ENCODE data around the gene NQO1. TPM values are rescaled to one million over a fixed set of nuclear protein-coding genes. Genes with fewer than 3 reads are reported as not detected.

The NQO1 gene
- total and polyA plus RNA-seq, 10 donors: 9.2 to 70.6 (median 20.6) TPM

GRCh38 chr16:69707920-69708683 is 18.3 kb downstream of the NQO1 start:
- no peaks in the 10 kb centered on the region for H3K27me3 ChIP-seq (replicated peaks in 1 of 7)
- 84 to 94% (median 88%) methylated on average over 10 of the region's 10 CpGs for WGBS, 5 donors
- H3K27ac ChIP-seq: peak overlapping the region in 1 of 8 donors; percentile 0
- peaks cover 0 to 75% (median 7%) of the 10 kb centered on the region in 6 donors for H3K36me3 ChIP-seq
- no peaks in the 10 kb centered on the region for H3K9me3 ChIP-seq
- peaks cover 0 to 4% (median 0%) of the 10 kb centered on the region in 6 donors for H3K4me1 ChIP-seq
- H3K4me3 ChIP-seq: no peak overlapping the region
- no peak for TF ChIP-seq POLR2A (IDR thresholded peaks at IDR 0.05)
- TF ChIP-seq CTCF (IDR thresholded peaks at IDR 0.05 in 8 of 11, conservative IDR thresholded peaks at IDR 0.05 in 3 of 11): no peak
- TF ChIP-seq POLR2AphosphoS5 (IDR thresholded peaks at IDR 0.05): no peak
- no peak for DNase-seq
- intact Hi-C loops (cut with DNase I; ENCODE audit: low total_unique reads): loop anchor here (5.0 to 10.0 kb wide), 2 partner anchors 44 to 313 kb away; partner anchors contain the start of gene NOB1

GRCh38 chr16:69706975-69707340 is 19.4 kb downstream of the NQO1 start:
- intact Hi-C loops (cut with DNase I; ENCODE audit: low total_unique reads): loop anchor here (5.0 to 10.0 kb wide), 2 partner anchors 45 to 312 kb away; partner anchors contain the start of gene NOB1
- TF ChIP-seq POLR2AphosphoS5 (IDR thresholded peaks at IDR 0.05): no peak
- no peak for TF ChIP-seq CTCF (IDR thresholded peaks at IDR 0.05 in 8 of 11, conservative IDR thresholded peaks at IDR 0.05 in 3 of 11)
- TF ChIP-seq POLR2A (IDR thresholded peaks at IDR 0.05): no peak

GRCh38 chr16:69706256-69706974 is 19.9 kb downstream of the NQO1 start:
- TF ChIP-seq CTCF (IDR thresholded peaks at IDR 0.05 in 8 of 11, conservative IDR thresholded peaks at IDR 0.05 in 3 of 11) (no peak), POLR2AphosphoS5 (IDR thresholded peaks at IDR 0.05) (no peak), POLR2A (IDR thresholded peaks at IDR 0.05) (no peak)
- no peak for DNase-seq
- Histone ChIP-seq H3K4me3 (no peak overlapping the region), H3K27me3 (replicated peaks in 1 of 7) (no peaks in the 10 kb centered on the region), H3K4me1 (peaks cover 0 to 4% (median 0%) of the 10 kb centered on the region in 6 donors), H3K36me3 (peaks cover 0 to 69% (median 2%) of the 10 kb centered on the region in 6 donors), H3K9me3 (no peaks in the 10 kb centered on the region), H3K27ac (peak overlapping the region in 1 of 8 donors; percentile 11)
- 85 to 92% (median 88%) methylated on average over 1 of the region's 1 CpG for WGBS, 5 donors
- intact Hi-C loops (cut with DNase I; ENCODE audit: low total_unique reads): loop anchor here (5.0 to 10.0 kb wide), 2 partner anchors 46 to 312 kb away; partner anchors contain the start of gene NOB1

More at GRCh38 chr16:69706975-69707340, 19.4 kb downstream of the NQO1 start:
- H3K4me3 ChIP-seq: no peak overlapping the region
- H3K4me1 ChIP-seq: peaks cover 0 to 4% (median 0%) of the 10 kb centered on the region in 6 donors
- H3K36me3 ChIP-seq: peaks cover 0 to 70% (median 2%) of the 10 kb centered on the region in 6 donors
- DNase-seq: no peak
- peak overlapping the region in 1 of 8 donors; percentile 11 for H3K27ac ChIP-seq
- WGBS, 5 donors: 81 to 95% (median 95%) methylated on average over 2 of the region's 2 CpGs
- H3K9me3 ChIP-seq: no peaks in the 10 kb centered on the region
- no peaks in the 10 kb centered on the region for H3K27me3 ChIP-seq (replicated peaks in 1 of 7)

Measured in spleen (tissue), 11 donors.